B cell (primary cell): ENCODE results near the gene CD207. TPM values are rescaled to one million over a fixed set of nuclear protein-coding genes. Genes with fewer than 3 reads are reported as not detected.

Experiments used
- ATAC-seq: fragments of 200-7000 bp; cut with Tn5 transposase; one replicate; pipeline ENCODE4 v1.10.0; 2021; ENCODE audit warnings: low read depth, mild to moderate bottlenecking, moderate number of reproducible peaks, moderate library complexity
- CTCF ChIA-PET: fragments of 350-600 bp; sonication (Branson Sonifier 250); formaldehyde crosslinking; loops from one replicate; lab custom pipeline; 2021; ENCODE audit warnings: antibody characterized with exemption, inconsistent platforms; lab: Charles Lee
- POLR2A ChIA-PET: fragments of 350-600 bp; sonication (Branson Sonifier 250); formaldehyde crosslinking; loops from one replicate; lab custom pipeline; 2021; ENCODE audit warnings: antibody characterized with exemption; lab: Charles Lee
- DNase-seq: peaks from one replicate; pipeline ENCODE4 v3.0.0; 2013
- H2AFZ ChIP-seq: 2 replicates; pipeline ENCODE4 v1.6.1; 2012; ENCODE audit warnings: mild to moderate bottlenecking, low read depth, low read length; ENCODE audit not compliant: insufficient read depth, poor library complexity, severe bottlenecking
- H3K27ac ChIP-seq, 2 donors: 1 replicate in 1 of 2; 2 replicates in 1 of 2; pipeline ENCODE4 v1.5.1; 2012 to 2013; ENCODE audit warnings: low read length in 2 of 2, mild to moderate bottlenecking in 2 of 2, moderate library complexity in 1 of 2
- H3K27me3 ChIP-seq, 4 experiments: fragments of 200-600 bp in 1 of 4; sonication (generic) in 1 of 4; replicated peaks in 1 of 4; 1 replicate in 2 of 4; 2 replicates in 2 of 4; pipeline versions ENCODE4 v1.6.1 to v1.7.0; 2013 to 2016; ENCODE audit warnings: low read length in 3 of 4, mild to moderate bottlenecking in 2 of 4, mixed read lengths in 1 of 4, moderate library complexity in 1 of 4; ENCODE audit not compliant: insufficient read depth in 4 of 4, control insufficient read depth in 3 of 4; ENCODE audit errors: control extremely low read depth in 1 of 4
- H3K36me3 ChIP-seq, 2 experiments: replicated peaks in 1 of 2; 1 replicate in 1 of 2; 2 replicates in 1 of 2; pipeline versions ENCODE4 v1.6.1 to v1.7.1; 2013; ENCODE audit warnings: low read length in 1 of 2; ENCODE audit not compliant: insufficient read depth in 2 of 2, control insufficient read depth in 1 of 2; ENCODE audit errors: control extremely low read depth in 1 of 2, extremely low read depth in 1 of 2
- H3K4me1 ChIP-seq, 2 donors: fragments of 200-600 bp in 1 of 2; sonication (generic) in 1 of 2; 1 replicate in 1 of 2; 2 replicates in 1 of 2; pipeline versions ENCODE4 v1.5.1 to v1.6.1; 2013 to 2017; ENCODE audit warnings: low read length in 2 of 2; ENCODE audit not compliant: control insufficient read depth in 2 of 2, insufficient read depth in 2 of 2
- H3K4me2 ChIP-seq: replicated peaks from 2 replicates; pipeline ENCODE3; 2012; ENCODE audit warnings: mild to moderate bottlenecking, low read depth, low read length; ENCODE audit not compliant: poor library complexity, severe bottlenecking
- H3K4me3 ChIP-seq, 5 experiments: fragments of 200-600 bp in 1 of 5; sonication (generic) in 1 of 5; 1 replicate in 3 of 5; 2 replicates in 2 of 5; pipeline versions ENCODE4 v1.5.1 to v1.7.0; 2011 to 2016; ENCODE audit warnings: low read length in 4 of 5, mild to moderate bottlenecking in 4 of 5, low read depth in 2 of 5, control low read depth in 1 of 5, moderate library complexity in 1 of 5; ENCODE audit not compliant: insufficient read depth in 1 of 5; ENCODE audit errors: control extremely low read depth in 1 of 5, extremely low read depth in 1 of 5
- H3K79me2 ChIP-seq: fragments of 200-600 bp; sonication (generic); one replicate; pipeline ENCODE4 v1.6.0; 2016; ENCODE audit warnings: low read length; ENCODE audit not compliant: control insufficient read depth, insufficient read depth
- H3K9ac ChIP-seq: fragments of 200-600 bp; sonication (generic); 2 replicates; pipeline ENCODE4 v1.6.1; 2017; ENCODE audit warnings: mild to moderate bottlenecking, low read length, moderate library complexity
- H3K9me3 ChIP-seq, 3 donors: one replicate each; pipeline versions ENCODE4 v1.6.1 to v1.7.1; 2013; ENCODE audit warnings: low read length in 2 of 3; ENCODE audit not compliant: control insufficient read depth in 2 of 3, insufficient read depth in 1 of 3; ENCODE audit errors: control extremely low read depth in 1 of 3
- H4K20me1 ChIP-seq: 2 replicates; pipeline ENCODE4 v1.6.0; 2012; ENCODE audit warnings: mild to moderate bottlenecking, low read length; ENCODE audit not compliant: insufficient read depth, control insufficient read depth, poor library complexity, severe bottlenecking
- H3K27ac Mint-ChIP-seq: one replicate; pipeline ENCODE4 v1.8.0; 2021; ENCODE audit warnings: mixed read lengths
- H3K27me3 Mint-ChIP-seq: one replicate; pipeline ENCODE4 v1.8.0; 2021; ENCODE audit warnings: mixed read lengths
- H3K4me1 Mint-ChIP-seq: one replicate; pipeline ENCODE4 v1.8.0; 2021; ENCODE audit warnings: mixed read lengths
- H3K4me3 Mint-ChIP-seq: one replicate; pipeline ENCODE4 v1.8.0; 2021; ENCODE audit warnings: mixed read lengths
- H3K9me3 Mint-ChIP-seq: one replicate; pipeline ENCODE4 v1.8.0; 2022; ENCODE audit warnings: mixed read lengths; ENCODE audit not compliant: insufficient read depth
- CTCF ChIP-seq: fragments of 200-600 bp; IDR thresholded peaks from one replicate; pipeline ENCODE4 v1.8.0; 2022; ENCODE audit warnings: antibody characterized with exemption, mild to moderate bottlenecking
- EZH2 ChIP-seq: IDR thresholded peaks from 2 replicates; pipeline ENCODE4 v1.6.1; 2012; ENCODE audit warnings: borderline replicate concordance, low read depth, mild to moderate bottlenecking, moderate library complexity, low read length; ENCODE audit not compliant: insufficient read depth, poor library complexity, severe bottlenecking
- WGBS: methylation state at CpG from one replicate; pipeline ENCODE4 v1.1.5; 2013; ENCODE audit warnings: missing lambda C conversion rate; ENCODE audit not compliant: insufficient coverage; 5-methylcytosine and 5-hydroxymethylcytosine counted together
- intact Hi-C: fragments of 100-400 bp; cut with micrococcal nuclease; formaldehyde crosslinking; loops from one replicate; pipeline ENCODE4 v1.10.0; 2022
- polyA plus RNA-seq: library from polyadenylated mRNA; depleted of rRNA; stranded (reverse); fragments of >200 nt; gene quantifications from 2 replicates; pipeline ENCODE4 v1.2.3, GENCODE V29; 2012
- total RNA-seq, 2 donors: library from RNA; stranded (reverse); fragments of 120-200 nt in 1 of 2; gene quantifications; 1 replicate in 1 of 2; 2 replicates in 1 of 2; pipeline versions ENCODE4 v1.2.3 to v1.2.4, GENCODE V29; 2013 to 2022

Gene CD207
- total and polyA plus RNA-seq, 2 donors (not counting 1 experiment from before 2014, with no cell fraction given) = not detected

GRCh38 chr2:70797506-70797905 lies 38.1 kb downstream of the CD207 start:
- Histone ChIP-seq H3K9ac (no peak overlapping the region), H4K20me1 (no peaks in the 10 kb centered on the region), H3K9me3 (peaks cover 0 to 11% (median 0%) of the 10 kb centered on the region in 3 donors), H3K36me3 (no peaks in the 10 kb centered on the region), H3K27ac (no peak overlapping the region), H2AFZ (no peak overlapping the region), H3K4me2 (no peak overlapping the region), H3K27me3 (peaks cover 0 to 29% (median 1%) of the 10 kb centered on the region in 4 experiments), H3K79me2 (no peaks in the 10 kb centered on the region), H3K4me1 (no peaks in the 10 kb centered on the region), H3K4me3 (no peak overlapping the region)
- H3K9me3 Mint-ChIP-seq = no peaks in the 10 kb centered on the region
- CTCF ChIA-PET = interaction anchor here (1.3 kb wide), 1 partner anchor 9 kb away, joined by 6 read pairs; no protein-coding TSS in a partner anchor
- no peak overlapping the region for H3K4me3 Mint-ChIP-seq
- TF ChIP-seq EZH2 (no peak), CTCF (no peak)
- no peaks in the 10 kb centered on the region for H3K4me1 Mint-ChIP-seq
- WGBS = 57% methylated on average over 1 of the region's 2 CpGs
- POLR2A ChIA-PET = no interaction called here
- intact Hi-C loops = no loop called here
- no peak for ATAC-seq
- no peak overlapping the region for H3K27ac Mint-ChIP-seq
- H3K27me3 Mint-ChIP-seq = peaks cover 42% of the 10 kb centered on the region
- no peak for DNase-seq

GRCh38 chr2:70796262-70796661 lies 39.4 kb downstream of the CD207 start:
- H3K27ac Mint-ChIP-seq = no peak overlapping the region
- peaks cover 0 to 33% (median 6%) of the 10 kb centered on the region in 4 experiments for H3K27me3 ChIP-seq
- no peak for ATAC-seq
- no peak overlapping the region for H3K4me2 ChIP-seq
- WGBS = 80% methylated on average over 1 of the region's 1 CpG
- H3K79me2 ChIP-seq = no peaks in the 10 kb centered on the region
- no peak overlapping the region for H3K4me3 Mint-ChIP-seq
- no peak for DNase-seq
- no peaks in the 10 kb centered on the region for H3K9me3 Mint-ChIP-seq
- no peaks in the 10 kb centered on the region for H3K36me3 ChIP-seq
- CTCF ChIA-PET = interaction anchor here (1.3 kb wide), 1 partner anchor 8 kb away, joined by 6 read pairs; no protein-coding TSS in a partner anchor
- H3K27me3 Mint-ChIP-seq = peaks cover 52% of the 10 kb centered on the region
- POLR2A ChIA-PET = interaction anchor here (0.6 kb wide), 1 partner anchor 10 kb away, joined by 4 read pairs; no protein-coding TSS in a partner anchor
- H3K4me1 Mint-ChIP-seq = no peaks in the 10 kb centered on the region
- H3K4me1 ChIP-seq = no peaks in the 10 kb centered on the region
- peaks cover 0 to 11% (median 0%) of the 10 kb centered on the region in 3 donors for H3K9me3 ChIP-seq
- intact Hi-C loops = no loop called here
- no peak overlapping the region for H3K4me3 ChIP-seq
- no peak overlapping the region for H3K27ac ChIP-seq
- H4K20me1 ChIP-seq = no peaks in the 10 kb centered on the region
- no peak overlapping the region for H2AFZ ChIP-seq
- H3K9ac ChIP-seq = no peak overlapping the region
- TF ChIP-seq EZH2 (no peak), CTCF (no peak)
